TTC549 (cell line): Measurements from ENCODE around the gene RUNDC3A.
"Not testable (repeated sequence)": the region's sequence is repeated elsewhere in the genome, so short reads cannot be mapped to it uniquely, and the experiment has no call there.

Experiments used
- FAIRE-seq: peaks from 2 replicates; lab custom pipeline; 2012; peaks lifted over from hg19 to GRCh38; lab: Jason Lieb, UNC

The RUNDC3A gene

DNA sequence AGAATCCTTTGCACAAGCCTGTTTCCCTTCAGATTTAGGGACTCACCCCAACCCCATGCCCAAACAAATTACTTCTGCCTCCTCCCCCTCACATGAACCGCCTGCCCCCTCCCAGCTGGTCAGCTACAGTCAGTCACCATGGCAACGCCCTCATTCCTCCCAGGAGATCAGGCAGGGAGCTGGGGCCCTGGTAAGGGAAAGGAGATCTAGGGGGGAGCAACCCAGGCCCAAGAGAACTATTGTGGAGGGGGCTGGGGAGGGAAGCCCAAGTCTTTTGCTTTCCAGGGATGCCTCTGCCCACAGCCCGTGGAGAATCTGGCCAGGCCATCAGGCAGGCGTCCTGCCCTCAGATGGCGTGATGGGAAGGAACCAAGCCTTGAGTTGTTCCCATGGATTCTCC lies 52.4 kb downstream of the RUNDC3A start:
- no peak for FAIRE-seq

DNA sequence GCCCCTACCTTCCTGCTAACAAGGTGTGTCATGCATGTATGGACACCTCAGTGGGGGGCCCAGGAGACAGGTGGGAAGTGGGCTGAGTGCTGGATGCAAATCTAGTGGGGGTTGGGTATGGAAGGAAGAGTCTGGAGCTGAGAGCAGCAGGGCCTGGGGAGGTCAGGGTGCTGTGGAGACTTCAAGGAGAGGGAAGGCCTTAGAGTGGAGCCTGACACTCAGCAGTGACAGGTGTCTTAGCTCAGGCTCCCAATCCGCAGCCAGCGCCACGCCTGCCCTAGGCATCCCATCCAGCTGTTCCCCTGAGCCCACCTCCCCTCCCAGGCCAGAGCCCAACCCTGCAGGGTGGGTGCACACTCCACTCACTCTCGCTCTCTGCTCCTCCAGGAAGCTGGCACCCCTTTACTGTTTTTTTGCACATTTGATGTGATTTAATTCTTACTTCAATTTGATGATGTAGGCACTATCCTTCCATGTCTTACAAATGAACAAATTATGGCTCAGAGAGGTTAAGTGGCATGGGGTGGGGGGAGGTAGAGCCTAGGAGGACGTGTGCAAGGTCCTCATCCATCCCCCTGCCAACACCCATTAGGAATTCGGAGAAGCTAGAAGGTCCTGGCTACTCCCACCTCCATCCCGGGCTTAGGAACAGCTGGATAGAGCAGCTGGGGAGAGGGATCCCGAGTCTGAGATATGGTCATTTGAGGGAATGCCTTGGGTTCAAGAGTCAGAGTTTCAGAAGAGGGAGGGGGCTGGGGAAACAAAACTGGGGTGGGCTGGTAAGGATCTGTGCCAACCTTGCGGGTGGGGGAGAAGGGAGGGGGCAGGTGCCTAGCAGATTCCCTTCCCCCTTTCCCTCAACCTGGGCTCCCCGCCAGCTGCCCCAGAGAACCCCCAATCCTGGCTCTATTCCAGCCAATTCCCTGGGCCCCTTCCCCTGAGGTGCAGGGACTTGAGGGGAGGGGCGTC lies 53.2 kb downstream of the RUNDC3A start:
- FAIRE-seq: no peak

GRCh38 chr17:44362459-44362948 lies 54.1 kb downstream of the RUNDC3A start:
- no peak for FAIRE-seq

DNA sequence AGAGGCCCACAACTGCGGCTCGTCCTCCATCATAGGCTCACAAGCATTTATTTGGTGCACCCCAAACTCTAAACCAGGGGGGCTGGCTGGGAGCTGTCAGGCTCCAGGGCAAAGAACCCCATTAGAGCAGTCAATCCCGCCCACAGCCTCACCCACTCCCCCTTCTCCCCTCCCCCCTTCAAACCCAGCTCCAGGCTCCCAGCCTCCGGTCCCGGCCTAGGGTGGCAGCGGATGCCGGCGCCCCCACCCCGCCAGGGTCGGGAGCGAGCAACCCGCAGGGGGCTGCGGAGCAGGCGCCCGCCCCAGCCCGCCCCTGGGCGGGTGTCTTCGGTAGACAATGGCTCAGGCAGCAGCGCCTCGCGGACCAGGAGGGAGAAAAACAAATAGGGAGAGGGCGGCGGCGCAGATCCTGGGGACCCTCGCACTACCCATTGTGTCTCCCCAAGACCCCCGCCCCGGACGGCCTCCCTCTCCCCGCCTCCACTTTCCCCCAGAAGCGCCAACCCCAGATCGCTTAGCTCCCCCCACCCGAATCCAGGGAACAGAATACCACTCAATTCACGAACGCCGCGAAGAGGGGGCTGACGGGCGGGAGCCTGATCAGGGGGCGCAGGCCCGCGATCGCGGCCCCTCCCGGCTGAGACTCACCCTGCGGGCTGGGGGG lies 54.7 kb downstream of the RUNDC3A start:
- FAIRE-seq: no peak

DNA sequence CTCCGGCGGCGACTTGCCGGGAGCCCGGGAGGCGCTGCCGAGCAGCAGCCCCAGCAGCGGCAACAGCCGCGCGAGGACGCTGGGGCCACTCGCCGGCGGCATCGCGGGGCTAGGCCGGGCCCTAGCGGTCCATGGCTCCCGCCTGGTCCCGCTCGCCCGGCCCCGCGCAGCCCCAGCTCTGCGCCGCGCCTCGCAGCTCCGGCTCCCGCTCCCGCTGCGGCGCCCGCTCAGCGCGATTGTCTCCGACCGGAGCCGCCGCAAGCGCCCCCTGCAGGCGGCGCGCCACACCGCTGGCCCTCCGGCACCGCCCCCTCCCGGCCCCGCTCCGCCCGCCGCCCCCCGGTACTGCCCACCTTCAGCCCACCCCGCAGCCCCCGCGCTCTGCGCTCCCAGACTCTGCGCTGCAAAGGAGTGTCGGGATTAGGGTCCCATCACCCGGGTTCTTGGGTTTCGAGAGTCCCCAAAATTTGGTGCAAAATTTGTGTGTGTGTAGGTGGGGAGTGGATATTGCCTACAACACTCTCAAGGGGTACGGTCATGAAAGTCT lies 55.3 kb downstream of the RUNDC3A start, which contains the start of gene FAM171A2:
Gene FAM171A2, minus strand, starts transcription at position 241 of the 547 bp plus-strand sequence. Its CDS starts 139 bp downstream, at position 102.
- no peak for FAIRE-seq

DNA sequence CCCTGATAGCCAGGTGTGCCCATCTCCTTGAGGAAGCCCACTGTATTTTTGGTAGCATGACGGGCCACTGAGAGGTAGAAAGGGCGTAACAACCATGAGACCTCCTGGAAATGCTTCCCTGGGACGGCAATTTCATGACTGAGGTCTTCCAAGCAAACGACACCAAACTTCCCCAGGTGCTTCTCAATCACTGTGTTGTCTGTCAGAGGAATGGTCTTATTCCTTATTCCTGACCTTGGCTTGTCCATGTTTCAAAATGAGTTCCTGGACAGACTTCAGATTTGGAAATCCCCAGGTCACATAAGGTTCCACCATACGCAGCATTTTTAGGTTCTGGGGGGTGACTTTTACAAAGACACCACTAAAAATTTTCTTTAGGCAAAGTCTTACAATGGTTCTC lies 56.6 kb downstream of the RUNDC3A start:
- not testable (repeated sequence) for FAIRE-seq

DNA sequence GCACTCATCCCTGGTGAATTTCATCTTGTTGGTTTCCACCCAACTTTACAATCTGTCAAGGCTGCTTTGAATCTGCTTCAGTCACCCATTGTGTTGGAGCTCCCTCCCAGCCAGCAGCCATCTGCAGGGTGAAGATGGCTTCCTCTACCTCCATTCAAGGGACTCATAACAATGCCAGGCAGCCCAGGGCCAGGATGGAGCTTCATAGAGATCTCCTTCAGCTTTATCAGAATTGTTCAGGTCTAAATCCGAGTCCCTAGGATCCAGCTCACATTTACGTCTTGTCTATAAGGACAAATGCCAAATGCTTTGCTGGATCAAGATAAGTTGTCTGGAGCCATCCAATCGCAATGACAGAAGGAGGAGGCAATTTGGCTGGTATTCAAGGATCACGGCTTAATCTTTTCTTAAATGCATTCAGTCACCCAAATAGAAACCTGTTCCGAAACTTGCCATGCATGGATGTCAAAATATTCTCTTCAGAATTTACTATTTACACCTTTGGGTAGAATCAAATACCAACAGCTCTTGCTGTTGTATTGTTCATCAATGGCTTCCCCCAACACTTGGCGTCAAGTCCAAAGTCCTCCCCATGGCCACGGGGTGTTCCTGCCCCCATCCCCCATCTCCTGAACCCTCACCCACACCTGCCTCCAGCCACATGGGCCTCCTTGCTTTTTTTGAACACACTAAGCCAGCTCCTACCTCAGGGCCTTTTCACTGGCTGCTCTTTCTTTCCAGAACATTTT lies 59.0 kb downstream of the RUNDC3A start:
- no peak for FAIRE-seq
